Chondrocyte (in vitro differentiated cells): ENCODE measurements around the gene CLDN34. TPM values are rescaled to one million over a fixed set of nuclear protein-coding genes. Genes with fewer than 3 reads are reported as not detected.

Source experiments
- DNase-seq: peaks from one replicate; pipeline ENCODE4 v3.0.0; 2021; ENCODE audit warnings: mixed read lengths, low spot score
- H3K27ac Mint-ChIP-seq: one replicate; pipeline ENCODE4 v1.8.0; 2021; ENCODE audit warnings: mild to moderate bottlenecking, moderate library complexity, mixed read lengths; ENCODE audit not compliant: unreplicated experiment
- H3K27me3 Mint-ChIP-seq: 2 replicates; pipeline ENCODE4 v1.8.0; 2021; ENCODE audit warnings: low read depth, mixed read lengths
- H3K36me3 Mint-ChIP-seq: 2 replicates; pipeline ENCODE4 v1.8.0; 2021; ENCODE audit warnings: low read depth, mixed read lengths
- H3K4me1 Mint-ChIP-seq: 2 replicates; pipeline ENCODE4 v1.8.0; 2021; ENCODE audit warnings: low read depth, mild to moderate bottlenecking, mixed read lengths
- H3K4me3 Mint-ChIP-seq: one replicate; pipeline ENCODE4 v1.8.0; 2021; ENCODE audit warnings: mild to moderate bottlenecking, moderate library complexity, mixed read lengths; ENCODE audit not compliant: unreplicated experiment
- H3K9me3 Mint-ChIP-seq: 2 replicates; pipeline ENCODE4 v1.8.0; 2021; ENCODE audit warnings: low read depth, mixed read lengths
- total RNA-seq: library from RNA; stranded (reverse); gene quantifications from 3 replicates; pipeline ENCODE4 v1.2.1, GENCODE V29; 2021
- TF ChIP-seq, protein P1 (sequence below): fragments of 200-600 bp; sonication (generic); IDR thresholded peaks from 2 replicates; pipeline ENCODE4 v1.5.0; 2021; ENCODE audit warnings: antibody characterized with exemption, mild to moderate bottlenecking, moderate library complexity

Gene CLDN34
- total RNA-seq, 1 donor from 2014 or later, result not detected

DNA sequence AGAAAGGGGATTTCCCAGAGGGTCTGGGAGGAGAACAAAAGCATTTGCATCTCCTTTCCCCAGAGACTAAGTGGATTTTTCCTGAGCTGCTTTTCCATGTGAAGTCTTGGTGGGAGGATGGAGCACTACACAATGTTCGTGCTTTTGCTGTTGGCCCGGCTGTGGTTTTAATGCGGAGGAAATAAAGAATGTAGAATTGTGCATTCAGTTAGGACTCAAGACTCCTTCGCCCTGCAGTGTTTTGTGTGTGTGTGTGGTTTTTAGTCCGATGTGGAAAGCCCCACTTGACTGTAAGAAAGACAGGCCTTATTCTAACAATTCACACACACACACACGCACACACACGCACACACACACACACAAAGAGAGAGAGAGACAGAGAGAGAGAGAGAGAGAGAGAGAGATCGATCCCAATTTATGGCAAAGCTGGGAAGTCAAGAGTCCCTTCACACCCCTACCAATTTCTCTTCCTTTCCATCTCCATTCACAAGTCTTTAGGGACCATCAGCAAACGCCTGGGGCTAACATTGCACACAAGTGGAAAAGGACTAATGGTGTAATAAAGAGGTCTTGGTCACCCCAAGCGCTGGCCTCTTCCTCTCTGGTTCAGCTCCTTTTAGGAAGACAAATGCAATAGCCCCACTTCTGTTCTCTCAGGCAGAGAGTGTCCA, 44.2 kb downstream of the CLDN34 start:
- H3K27me3 Mint-ChIP-seq, result no peaks in the 10 kb centered on the region
- H3K4me1 Mint-ChIP-seq, result peaks cover 22% of the 10 kb centered on the region
- H3K27ac Mint-ChIP-seq, result peak overlapping the region; percentile 25
- H3K36me3 Mint-ChIP-seq, result peaks cover 2% of the 10 kb centered on the region
- no peak overlapping the region for H3K4me3 Mint-ChIP-seq
- TF ChIP-seq, protein P1, sequence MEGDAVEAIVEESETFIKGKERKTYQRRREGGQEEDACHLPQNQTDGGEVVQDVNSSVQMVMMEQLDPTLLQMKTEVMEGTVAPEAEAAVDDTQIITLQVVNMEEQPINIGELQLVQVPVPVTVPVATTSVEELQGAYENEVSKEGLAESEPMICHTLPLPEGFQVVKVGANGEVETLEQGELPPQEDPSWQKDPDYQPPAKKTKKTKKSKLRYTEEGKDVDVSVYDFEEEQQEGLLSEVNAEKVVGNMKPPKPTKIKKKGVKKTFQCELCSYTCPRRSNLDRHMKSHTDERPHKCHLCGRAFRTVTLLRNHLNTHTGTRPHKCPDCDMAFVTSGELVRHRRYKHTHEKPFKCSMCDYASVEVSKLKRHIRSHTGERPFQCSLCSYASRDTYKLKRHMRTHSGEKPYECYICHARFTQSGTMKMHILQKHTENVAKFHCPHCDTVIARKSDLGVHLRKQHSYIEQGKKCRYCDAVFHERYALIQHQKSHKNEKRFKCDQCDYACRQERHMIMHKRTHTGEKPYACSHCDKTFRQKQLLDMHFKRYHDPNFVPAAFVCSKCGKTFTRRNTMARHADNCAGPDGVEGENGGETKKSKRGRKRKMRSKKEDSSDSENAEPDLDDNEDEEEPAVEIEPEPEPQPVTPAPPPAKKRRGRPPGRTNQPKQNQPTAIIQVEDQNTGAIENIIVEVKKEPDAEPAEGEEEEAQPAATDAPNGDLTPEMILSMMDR, result no peak
- peaks cover 6% of the 10 kb centered on the region for H3K9me3 Mint-ChIP-seq
- no peak for DNase-seq

DNA sequence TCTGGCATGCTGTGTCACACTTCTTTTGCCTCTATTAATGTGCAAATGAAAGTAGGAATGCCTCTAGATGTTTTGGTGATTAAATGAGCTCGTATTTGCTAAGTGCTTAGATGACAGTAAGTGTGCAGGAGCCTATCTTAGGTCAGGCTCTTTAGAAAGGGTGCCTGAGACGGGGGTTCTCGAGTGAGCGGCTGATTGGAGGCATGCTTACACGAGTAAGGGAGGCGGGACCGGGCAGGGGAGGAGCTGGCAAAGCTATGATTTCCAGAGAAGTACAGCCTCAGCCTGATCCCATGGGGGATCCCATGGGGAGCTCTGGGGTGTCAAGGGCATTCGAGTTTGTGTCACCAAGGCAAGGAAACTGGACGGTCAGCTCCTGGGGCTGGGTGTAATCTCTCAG, 44.8 kb downstream of the CLDN34 start:
- Mint-ChIP-seq H3K36me3 (peaks cover 2% of the 10 kb centered on the region), H3K27ac (no peak overlapping the region), H3K4me1 (peaks cover 26% of the 10 kb centered on the region), H3K27me3 (no peaks in the 10 kb centered on the region), H3K4me3 (no peak overlapping the region), H3K9me3 (peaks cover 6% of the 10 kb centered on the region)
- no peak for DNase-seq
- TF ChIP-seq, protein P1, result no peak

DNA sequence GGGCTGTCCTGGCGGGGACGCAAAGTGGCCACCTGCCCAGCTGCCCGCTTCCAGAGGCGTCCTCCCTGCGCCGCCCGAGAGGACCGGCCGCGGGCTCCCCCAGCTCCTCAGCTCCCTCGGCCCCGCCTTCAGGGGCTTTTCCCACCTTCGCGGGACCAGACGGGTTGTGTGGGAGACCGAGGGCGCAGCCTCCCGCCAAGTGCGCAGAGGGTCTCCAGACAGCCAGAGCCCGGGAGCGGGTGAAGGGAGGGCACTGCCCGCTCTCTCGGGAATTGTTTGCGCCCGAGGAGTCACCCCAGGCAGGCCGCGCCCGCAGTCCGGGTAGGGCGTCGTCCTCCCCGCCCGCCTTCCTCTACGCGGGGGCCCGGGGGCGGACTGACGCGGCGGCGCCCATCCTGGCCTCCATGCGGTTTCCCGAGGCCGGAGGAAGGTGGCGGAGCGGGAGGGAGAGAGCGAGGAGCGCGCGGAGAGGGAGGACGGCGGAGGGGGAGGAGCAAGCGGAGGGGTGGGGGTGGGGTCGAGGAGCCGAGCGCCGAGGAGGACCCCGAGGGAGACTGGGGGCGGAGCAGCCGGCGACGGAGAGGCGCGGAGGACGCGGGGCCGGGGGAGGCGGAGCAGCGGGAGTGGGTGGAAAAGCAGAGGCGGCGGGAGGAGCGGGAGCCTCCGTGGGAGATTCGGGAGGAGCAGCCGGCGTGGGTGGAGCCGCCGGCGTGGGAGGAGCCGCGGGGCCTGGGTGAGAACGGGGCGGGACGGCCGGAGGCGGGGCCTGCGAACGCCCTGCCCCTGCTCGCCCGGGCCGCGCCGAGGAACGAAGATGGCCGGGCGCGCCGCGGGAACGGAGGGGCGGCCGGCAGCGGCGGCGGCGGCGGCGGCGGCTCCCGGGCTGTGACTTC, 47.5 kb downstream of the CLDN34 start:
- Mint-ChIP-seq H3K4me3 (peak overlapping the region; percentile 68), H3K4me1 (peaks cover 47% of the 10 kb centered on the region), H3K27me3 (no peaks in the 10 kb centered on the region), H3K27ac (peak overlapping the region; percentile 70), H3K36me3 (peaks cover 2% of the 10 kb centered on the region), H3K9me3 (peaks cover 6% of the 10 kb centered on the region)
- DNase-seq, result peak; percentile 95
- TF ChIP-seq, protein P1, result no peak

DNA sequence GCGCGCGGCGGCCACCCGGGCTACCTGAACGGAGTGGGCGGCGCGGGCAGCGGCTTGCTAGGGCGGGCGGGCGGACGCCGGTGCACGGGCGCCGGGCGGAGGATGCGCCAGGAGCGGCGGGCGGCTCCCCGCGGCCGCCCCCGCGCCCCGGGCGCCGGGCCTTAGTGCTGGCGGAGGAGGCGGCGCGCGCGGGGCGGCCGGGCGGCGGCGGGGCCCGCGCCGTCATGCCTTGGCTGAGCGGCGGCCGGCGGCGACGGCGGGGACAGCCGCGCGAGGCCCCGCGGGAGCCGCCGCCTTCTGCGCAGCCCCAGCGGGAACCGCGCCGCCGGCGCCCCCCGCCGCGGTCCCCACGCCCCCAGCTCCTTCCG, 48.2 kb downstream of the CLDN34 start:
- Mint-ChIP-seq H3K4me3 (no peak overlapping the region), H3K27me3 (no peaks in the 10 kb centered on the region), H3K36me3 (peaks cover 2% of the 10 kb centered on the region), H3K27ac (no peak overlapping the region), H3K4me1 (peaks cover 43% of the 10 kb centered on the region), H3K9me3 (peaks cover 6% of the 10 kb centered on the region)
- DNase-seq, result no peak
- TF ChIP-seq, protein P1, result no peak

DNA sequence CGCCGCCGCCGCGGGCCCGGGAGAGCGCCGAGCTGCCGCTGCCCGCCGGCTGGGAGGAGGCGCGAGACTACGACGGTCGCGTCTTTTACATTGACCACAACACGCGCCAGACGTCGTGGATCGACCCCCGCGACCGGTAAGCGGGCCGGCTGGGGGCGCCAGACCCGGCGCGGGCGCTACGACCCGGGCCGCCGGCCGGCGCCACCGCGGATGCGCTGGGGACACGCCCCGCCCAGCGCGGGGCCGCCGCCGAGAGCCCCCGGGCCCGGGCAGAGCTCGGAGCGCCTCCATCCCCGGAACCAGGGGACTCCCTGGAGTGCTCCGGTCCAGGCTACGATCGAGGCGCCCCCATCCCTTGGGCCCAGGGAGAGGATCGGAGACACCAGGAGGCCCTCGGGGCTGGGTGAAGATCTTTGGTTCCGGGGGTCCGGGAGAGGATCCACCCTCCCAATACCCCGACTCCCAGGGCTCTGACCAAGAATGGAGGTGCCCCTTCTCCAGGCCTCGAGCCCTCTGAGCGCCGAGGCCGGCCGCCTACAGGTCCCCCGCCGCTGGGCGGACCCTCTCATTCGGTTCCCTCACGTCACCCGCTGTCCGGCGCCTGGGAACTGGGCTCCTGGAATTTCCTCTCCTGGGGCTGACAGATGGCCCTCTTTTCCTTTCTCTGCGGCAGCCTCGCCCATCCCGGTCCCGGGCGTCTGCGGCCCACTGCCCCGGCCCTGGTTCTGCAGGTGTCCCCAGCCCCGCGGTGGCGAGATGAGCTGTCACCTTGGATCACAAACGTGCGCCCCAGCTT, 48.8 kb downstream of the CLDN34 start:
- H3K36me3 Mint-ChIP-seq, result peaks cover 2% of the 10 kb centered on the region
- no peak for DNase-seq
- peak overlapping the region; percentile 78 for H3K4me3 Mint-ChIP-seq
- H3K27ac Mint-ChIP-seq, result peak overlapping the region; percentile 94
- peaks cover 6% of the 10 kb centered on the region for H3K9me3 Mint-ChIP-seq
- TF ChIP-seq, protein P1, result peak; percentile 40
- H3K27me3 Mint-ChIP-seq, result no peaks in the 10 kb centered on the region
- peaks cover 38% of the 10 kb centered on the region for H3K4me1 Mint-ChIP-seq
